GM21737 (cell line): ENCODE measurements around the gene TFDP1.

Source experiments
- ATAC-seq: cut with Tn5 transposase; IDR thresholded peaks from one replicate; pipeline ENCODE4 v1.9.1; 2021; ENCODE audit warnings: mild to moderate bottlenecking, moderate library complexity; ENCODE audit not compliant: unreplicated experiment

The TFDP1 gene

DNA sequence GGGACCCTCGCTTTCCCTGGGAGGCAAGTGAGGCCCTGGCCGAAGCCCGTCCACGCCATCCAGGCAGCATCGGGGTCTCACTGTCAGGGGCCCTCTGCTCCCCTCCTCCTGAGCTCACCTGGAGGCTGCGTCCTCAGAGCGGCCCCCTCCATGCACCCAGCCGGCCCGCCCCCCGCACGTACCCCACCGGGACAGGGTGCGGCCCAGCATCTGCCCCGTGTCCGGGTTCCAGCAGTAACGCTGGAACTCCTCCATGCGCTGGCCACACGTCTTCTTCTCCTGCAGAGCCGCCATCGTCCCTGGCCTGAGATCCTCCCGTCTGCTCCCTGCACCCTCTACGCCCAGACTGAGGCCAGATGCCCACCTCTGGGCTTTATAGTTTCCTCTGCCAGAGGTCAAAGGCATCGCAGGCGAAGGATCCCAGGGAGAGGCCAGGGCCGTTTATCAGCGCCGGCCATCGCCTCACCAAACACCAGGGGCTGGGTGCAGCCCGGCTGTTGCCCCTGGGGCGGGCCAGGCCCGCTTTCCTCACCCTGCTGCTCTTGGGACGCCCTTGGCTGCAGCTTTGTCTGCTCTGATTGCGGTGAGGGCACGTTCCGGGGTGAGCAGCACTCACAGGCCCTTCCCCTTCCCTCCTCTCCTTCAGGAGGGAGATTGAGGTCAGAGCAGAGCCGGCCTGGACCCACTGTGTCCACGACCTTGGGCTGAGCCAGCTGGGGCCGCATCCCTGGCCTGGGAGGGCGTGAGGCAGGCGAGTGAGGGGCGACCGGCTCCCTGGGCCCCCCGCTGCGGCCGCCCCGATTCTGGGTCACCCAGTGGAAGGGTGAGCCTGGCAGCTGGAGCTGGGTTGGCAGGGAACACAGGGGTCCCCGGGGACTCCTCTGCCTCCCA lies 73.5 kb downstream of the TFDP1 start, which contains the start of gene ATP4B:
Gene ATP4B (minus strand): TSS at position 348 of the 891 bp plus-strand sequence. CDS start 54 bp downstream, at position 294.
- ATAC-seq = no peak

DNA sequence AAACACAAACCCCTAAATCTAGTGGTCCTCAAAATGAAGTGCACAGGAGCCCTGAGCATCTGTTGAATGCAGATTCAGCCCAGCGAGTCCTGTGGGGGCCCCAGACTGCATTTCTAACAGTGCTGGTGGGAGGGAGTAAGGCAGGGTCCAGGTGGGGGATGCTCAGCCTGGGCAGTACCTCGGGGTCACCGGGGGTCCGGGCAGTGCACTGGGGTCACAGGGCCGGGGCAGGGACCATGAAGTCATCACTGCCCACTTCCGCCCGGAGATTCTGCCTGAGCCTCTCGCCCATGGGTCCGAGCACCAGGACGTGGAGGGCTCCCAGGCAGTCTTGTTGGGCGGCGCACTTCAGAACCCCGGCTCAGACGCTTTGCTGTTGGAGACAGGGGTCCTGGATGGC lies 74.3 kb downstream of the TFDP1 start:
- ATAC-seq = no peak

DNA sequence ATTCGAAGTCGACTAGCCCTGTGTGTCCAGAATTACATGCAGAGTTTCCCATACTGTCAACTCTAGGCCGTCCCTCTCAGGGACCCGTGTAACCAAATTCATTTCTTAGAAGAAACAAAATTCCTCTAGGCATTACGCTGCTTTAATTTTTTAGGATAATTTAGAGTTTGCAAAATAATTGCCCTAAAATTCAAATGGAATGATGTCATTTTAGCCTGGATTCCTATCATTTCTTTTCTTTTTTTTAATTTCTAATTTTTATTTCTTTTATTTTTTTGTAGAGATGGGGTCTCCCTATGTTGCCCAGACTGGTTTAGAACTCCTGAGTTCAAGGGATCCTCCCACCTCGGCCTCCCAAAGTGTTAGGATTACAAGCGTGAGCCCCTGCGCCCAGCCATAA lies 74.8 kb downstream of the TFDP1 start:
- no peak for ATAC-seq

DNA sequence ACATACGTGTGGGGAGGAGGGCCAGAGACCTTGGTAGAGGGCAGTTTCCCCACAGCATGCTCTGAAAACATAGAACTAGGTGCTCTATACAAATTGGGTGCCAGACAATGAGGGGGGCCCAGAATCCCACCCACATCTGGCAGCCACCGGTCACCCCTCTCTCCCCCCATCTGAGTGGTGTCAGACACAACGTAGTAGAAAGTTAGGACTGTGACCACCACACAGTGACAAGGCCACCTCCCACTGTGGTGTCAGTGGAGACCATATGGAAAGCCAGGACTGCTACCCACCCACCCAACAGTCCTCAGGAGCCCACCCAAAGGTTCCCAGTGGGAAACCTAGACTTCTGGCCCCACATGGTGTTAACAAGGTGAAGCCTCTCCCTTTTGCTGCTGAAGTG lies 75.5 kb downstream of the TFDP1 start:
- ATAC-seq = no peak

DNA sequence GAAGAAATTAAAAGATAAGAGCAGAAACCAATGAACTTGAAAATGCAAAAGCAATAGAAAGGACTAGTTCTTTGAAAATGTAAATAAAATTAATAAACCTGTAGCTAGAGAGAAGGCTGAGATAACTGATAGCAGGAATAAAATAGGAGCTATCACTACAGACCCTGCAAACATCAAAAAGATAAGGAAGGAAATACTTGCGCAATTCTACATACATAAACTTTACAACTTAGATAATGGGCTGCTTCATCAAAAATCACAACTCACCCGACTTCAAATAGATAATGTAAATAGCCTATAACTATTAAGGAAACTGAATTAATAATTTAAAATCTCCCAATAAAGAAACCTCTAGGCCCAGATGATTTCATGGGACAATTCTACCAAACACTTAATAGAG lies 77.0 kb downstream of the TFDP1 start:
- no peak for ATAC-seq

DNA sequence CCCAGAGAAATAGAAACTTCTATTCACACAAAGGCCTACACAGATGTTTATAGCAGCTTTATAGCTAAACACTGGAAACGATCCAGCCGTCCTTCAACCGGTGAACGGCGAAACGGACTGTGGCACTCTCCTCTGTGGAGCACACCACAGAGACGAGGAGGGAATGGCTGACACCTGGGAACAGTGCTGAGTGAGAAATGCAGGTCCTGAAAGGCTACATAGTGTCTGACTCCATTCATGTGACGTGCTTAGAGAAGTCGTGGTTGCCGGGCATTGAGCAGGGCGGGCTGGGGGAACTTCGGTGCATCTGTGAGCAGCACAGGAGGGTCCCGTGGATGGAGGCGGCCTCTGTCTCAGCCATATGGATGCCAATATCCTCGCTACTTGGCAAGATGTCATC lies 79.4 kb downstream of the TFDP1 start:
- no peak for ATAC-seq

DNA sequence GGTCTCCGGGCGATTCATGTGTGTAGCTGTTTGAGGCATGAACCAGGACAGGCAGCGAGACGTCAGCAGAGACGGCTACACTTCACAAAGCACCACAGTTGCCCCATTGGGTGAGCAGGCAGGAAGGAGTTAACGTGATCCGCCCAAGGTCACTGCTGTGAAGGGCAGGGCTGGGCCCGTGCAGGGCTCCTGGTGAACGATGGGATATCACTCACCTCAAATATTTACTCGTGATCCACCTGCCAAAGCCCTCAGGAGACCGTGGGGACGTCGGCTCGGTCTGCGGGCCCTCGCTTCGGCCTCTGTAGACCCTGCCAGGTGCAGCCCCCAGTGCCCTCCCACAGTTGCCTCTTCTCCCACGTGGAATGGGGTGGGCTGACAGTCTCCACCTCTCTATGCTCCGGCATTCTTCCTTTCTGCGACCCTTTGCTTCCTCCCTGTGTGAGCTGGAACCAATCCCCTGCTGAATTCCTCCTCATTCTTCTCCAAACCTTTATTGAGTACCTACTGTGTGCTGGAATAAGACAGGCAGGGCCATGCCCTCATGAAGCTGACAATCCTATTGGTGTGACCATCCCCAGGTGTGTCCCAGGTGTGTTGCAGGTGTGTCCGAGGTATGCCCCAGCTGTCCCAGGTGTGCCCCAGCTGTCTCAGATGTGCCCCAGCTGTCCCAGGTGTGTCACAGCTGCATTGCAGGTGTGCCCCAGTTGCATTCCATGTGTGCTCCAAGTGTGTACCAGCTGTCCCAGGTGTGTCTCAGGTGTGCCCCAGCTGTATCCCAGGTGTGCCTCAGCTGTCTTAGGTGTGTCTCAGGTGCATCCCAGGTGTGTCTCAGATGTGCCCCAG lies 80.4 kb downstream of the TFDP1 start:
- no peak for ATAC-seq

DNA sequence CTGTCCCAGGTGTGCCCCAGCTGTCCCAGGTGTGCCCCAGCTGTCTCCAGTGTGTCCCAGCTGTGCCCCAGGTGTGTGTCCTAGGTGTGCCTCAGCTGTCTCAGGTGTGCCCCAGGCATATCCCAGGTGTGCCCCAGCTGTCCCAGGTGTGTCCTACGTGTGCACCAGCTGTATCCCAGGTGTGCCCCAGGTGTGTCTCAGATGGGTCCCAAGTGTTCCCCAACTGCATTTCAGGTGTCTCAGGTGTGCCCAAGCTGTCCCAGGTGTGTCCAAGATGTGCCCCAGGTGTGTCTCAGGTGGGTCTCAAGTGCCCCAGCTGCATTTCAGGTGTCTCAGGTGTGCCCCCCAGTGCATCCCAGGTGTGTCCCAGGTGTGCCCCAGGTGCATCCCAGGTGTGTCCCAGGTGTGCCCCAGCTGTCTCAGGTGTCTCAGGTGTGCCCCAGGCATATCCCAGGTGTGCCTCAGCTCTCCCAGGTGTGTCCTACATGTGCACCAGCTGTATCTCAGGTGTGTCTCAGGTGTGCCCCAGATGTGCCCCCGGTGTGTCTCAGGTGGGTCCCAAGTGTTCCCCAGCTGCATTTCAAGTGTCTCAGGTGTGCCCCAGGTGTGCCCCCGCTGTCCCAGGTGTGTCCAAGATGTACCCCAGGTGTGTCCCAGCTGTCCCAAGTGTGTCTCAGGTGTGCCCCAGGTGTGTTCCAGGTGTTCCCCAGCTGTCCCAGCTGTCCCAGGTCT lies 81.2 kb downstream of the TFDP1 start:
- ATAC-seq = no peak

DNA sequence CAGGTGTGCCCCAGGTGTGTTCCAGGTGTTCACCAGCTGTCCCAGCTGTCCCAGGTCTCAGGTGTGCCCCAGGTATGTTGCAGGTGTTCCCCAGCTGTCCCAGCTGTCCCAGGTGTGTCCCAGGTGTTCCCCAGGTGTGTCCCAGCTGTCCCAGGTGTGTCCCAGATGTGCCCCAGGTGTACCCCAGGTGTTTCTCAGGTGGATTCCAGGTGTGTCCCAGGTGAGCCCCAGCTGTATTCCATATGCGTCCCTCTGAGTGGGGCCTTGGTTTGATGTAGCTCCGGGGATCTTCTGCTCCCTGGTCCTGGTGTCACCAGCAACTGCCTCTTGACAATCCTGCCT lies 81.7 kb downstream of the TFDP1 start:
- no peak for ATAC-seq

DNA sequence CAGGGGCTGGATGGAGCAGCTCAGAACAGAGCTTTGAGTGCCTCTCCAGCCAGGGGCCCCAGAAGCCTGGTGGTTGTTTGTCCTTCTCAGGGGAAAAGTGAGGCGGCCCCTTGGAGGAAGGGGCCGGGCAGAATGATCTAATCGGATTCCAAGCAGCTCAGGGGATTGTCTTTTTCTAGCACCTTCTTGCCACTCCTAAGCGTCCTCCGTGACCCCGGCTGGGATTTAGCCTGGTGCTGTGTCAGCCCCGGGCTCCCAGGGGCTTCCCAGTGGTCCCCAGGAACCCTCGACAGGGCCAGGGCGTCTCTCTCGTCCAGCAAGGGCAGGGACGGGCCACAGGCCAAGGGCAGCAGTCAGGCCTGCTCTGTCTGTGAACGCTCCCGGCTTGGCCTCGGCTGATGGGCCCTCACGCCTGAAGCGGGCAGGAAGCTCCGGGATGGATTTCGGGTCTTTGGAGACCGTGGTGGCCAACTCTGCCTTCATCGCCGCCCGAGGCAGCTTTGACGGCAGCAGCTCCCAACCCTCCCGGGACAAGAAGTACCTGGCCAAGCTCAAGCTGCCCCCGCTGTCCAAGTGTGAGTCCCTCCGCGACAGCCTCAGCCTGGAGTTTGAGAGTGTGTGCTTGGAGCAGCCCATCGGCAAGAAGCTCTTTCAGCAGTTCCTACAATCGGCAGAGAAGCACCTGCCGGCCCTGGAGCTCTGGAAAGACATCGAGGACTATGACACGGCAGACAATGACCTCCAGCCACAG lies 82.6 kb downstream of the TFDP1 start, which contains the start of gene GRK1:
Gene GRK1 (plus strand): TSS at position 269 of the 751 bp plus-strand sequence. CDS start 168 bp downstream, at position 437.
- no peak for ATAC-seq

DNA sequence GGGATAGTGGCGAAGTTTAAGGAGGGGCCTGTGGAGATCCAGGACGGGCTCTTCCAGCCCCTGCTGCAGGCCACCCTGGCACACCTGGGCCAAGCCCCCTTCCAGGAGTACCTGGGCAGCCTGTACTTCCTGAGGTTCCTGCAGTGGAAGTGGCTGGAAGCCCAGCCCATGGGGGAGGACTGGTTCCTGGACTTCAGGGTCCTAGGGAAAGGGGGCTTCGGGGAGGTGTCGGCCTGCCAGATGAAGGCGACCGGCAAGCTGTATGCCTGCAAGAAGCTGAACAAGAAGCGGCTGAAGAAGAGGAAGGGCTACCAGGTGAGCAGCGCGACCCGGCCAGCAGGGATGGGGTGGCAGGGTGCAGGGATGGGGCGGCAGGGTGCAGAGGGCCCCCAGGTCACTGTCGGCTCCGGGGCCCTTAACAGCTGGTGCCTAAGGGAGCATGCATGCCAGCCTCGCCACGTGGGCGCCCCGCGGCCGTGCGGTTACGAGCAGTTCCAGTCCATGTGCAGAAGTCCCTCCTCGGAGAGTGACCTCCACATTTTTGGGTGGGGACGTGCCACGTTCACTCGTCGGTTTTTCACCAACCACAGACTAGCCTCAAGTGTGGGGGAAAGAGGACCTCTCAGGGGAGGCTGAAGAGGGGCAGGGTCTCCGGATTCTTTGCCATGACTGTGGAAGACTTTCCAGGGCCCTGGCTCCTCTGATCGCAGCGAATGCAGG lies 83.4 kb downstream of the TFDP1 start:
- no peak for ATAC-seq

DNA sequence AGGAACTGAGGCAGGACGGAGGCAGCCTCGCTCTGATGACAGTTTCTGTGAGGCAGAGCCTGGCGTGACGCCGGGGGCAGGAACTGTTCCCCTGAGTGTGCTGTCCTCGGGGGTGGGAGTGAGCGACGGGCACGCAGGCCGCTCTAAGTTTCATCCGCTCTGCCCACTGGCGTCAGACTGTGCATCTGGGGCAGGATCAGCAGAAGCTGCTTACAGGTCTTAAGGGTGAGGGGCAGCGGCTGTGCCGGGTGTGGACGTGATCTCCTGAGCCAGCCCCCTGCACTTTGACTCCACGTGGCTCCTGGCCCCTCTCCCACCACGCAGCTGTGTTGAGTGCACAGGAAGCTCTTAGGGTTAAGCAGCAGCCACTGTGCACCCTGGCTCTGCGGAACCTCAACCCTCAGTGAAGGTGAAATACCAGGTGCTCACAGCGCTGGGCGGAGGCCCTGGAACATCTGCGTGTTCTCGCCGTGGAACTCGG lies 84.0 kb downstream of the TFDP1 start:
- ATAC-seq = no peak

DNA sequence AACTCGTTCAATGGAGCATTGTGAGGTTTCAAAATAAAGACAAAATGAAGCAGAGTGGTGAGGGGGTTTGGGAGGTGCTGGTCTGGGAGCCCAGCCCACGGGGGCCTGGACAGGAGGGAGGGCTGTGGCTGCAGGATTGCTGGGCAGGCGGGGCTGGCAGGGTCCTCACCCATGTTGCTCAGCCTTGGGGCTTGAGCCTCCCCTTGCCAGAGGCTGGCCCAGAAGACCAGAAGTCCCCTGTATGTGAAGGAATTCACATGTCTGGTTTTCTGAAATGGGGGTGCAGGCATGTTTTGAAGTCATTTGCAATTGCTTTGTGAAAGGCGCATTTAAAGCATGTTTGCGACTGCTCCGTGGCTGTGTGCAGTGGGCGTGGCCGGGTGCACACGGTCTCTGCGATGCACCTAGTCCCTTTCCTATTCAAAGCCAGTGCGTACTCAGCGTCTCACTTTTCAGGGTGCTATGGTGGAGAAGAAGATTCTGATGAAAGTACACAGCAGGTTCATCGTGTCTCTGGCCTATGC lies 84.7 kb downstream of the TFDP1 start:
- no peak for ATAC-seq

DNA sequence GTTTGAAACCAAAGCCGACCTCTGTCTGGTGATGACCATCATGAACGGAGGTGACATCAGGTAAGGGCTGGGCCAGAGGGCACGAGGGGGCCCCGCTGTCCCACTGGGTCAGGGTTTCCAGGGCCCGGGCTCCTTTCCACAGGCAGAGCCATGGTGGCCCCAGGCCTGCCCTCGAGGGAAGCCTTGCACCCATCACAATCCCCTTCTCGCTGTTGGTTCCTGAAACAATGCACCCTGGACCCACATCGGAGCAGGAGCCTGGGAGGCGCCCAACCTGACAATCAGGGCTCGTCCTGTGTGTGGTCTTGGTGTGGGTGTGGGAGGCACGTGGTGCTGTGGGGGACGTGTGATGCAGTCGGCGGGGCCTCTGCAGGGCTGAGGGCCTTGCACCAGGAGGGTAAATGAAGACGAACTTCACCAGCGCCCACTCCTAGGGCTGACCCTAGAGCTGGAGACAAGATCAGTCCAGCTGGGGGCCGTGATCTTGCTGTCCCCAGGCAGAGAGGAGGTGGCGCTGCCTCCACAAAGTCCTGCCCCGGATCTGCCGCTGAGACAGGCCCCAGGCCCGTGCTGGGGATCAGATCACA lies 85.3 kb downstream of the TFDP1 start:
- no peak for ATAC-seq

DNA sequence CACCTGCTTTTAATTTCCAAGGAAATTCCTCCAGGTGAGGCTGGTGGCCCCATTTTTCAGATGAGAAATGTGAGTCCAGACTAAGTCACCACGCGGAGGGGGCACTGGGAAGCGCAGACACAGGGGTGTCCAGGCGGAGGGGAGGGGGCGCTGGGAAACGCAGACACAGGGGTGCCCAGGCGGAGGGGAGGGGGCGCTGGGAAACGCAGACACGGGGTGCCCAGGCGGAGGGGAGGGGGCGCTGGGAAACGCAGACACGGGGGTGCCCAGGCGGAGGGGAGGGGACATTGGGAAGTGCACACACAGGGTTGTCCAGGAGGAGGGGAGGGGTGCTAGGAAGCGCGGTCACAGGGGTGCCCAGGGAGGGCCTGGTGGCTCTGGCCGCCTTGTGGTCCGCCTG lies 86.0 kb downstream of the TFDP1 start:
- ATAC-seq = no peak

DNA sequence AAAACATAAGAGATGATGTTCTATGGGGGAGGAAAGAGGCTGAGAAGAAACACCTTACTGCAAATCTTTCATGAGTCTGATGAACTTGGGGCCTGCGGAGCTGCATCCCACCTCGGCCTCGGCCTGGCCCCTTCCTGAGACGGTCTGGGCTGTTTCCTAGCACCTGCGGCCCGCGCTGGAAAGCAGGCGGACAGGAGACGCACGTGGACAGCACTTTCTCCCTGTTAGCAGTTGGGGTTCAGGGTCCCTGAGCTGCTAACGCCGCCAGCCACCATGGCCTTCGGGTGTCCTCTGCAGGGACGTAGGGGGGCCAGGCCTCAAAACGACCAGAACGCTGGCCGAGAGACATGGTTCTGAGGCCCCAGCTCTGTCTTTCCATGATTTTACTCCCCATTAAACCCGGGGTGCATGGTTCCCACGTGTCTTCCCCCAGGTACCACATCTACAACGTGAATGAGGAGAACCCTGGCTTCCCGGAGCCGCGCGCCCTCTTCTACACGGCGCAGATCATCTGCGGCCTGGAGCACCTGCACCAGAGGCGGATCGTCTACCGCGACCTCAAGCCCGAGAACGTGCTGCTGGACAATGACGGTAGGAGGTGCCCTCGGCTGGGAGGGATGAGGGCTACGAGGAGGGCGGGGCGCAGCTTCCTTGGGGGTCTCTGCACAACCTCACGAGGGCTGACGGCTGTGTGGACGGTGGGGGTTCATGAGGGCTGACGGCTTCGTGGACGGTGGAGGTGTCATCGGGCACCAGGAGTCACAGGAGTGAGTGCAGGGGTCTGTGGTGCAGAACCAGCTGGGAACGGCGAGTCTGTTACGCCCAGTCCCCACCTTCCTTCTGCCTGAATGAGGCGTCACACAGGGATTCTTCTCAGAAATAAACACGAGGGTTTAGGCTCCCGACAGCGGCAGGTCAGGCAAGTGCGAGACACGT lies 86.8 kb downstream of the TFDP1 start:
- ATAC-seq = no peak

DNA sequence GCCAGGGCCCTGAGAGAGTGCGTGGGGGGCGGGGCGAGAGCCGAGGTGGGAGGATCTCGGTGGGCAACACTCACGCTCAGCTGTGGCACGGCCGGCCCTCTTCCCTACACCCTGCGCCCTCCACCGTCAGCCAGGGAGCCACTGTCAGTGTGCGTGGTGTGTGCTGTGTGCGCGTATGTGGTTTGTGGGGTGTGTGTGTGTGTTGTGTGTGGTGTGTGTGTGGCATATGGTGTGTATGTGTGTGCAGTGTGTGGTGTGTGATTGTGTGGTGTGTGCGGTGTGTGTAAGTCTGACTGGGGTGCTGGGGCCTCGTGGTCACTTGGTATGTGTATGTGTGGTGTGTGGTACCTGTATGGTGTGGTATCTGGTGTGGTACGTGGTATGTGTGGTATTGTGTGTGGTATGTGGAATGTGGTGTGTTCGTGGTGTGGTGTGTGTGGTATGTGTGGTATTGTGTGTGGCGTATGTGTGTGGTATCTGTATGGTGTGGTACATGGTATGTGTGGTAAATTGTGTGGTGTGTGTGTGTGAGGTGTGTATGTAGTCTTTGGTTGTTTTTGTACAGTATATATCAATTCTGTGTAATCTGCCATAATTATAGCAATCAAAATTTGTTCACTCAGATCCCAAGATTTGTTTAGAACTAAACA lies 87.6 kb downstream of the TFDP1 start:
- ATAC-seq = no peak
